NCI-H82 treated with DMSO at 0.1 percent for 48 hours (cell line): Measurements from ENCODE around the gene GIMAP4.
"Not testable (repeated sequence)": the region's sequence is repeated elsewhere in the genome, so short reads cannot be mapped to it uniquely, and the experiment has no call there.

Experiments used
- DNase-seq: peaks from one replicate; lab custom pipeline; 2025; ENCODE audit not compliant: unreplicated experiment; lab: John Stamatoyannopoulos, UW

Gene GIMAP4

DNA sequence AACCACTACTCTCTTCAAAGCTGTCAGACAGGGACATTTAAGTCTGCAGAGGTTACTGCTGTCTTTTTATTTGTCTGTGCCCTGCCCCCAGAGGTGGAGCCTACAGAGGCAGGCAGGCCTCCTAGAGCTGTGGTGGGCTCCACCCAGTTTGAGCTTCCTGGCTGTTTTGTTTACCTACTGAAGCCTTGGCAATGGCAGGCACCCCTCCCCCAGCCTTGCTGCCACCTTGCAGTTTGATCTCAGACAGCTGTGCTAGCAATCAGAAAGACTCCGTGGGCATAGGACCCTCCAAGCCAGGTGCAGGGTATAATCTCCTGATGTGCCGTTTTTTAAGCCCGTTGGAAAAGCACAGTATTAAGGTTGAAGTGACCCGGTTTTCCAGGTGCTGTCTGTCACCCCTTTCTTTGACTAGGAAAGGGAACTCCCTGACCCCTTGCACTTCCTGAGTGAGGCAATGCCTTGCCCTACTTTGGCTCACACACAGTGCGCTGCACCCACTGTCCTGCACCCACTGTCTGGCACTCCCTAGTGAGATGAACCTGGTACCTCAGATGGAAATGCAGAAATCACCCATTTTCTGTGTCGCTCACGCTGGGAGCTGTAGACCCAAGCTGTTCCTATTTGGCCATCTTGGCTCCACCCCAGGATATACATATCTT is 12.9 kb downstream of the GIMAP4 start:
- not testable (repeated sequence) for DNase-seq

DNA sequence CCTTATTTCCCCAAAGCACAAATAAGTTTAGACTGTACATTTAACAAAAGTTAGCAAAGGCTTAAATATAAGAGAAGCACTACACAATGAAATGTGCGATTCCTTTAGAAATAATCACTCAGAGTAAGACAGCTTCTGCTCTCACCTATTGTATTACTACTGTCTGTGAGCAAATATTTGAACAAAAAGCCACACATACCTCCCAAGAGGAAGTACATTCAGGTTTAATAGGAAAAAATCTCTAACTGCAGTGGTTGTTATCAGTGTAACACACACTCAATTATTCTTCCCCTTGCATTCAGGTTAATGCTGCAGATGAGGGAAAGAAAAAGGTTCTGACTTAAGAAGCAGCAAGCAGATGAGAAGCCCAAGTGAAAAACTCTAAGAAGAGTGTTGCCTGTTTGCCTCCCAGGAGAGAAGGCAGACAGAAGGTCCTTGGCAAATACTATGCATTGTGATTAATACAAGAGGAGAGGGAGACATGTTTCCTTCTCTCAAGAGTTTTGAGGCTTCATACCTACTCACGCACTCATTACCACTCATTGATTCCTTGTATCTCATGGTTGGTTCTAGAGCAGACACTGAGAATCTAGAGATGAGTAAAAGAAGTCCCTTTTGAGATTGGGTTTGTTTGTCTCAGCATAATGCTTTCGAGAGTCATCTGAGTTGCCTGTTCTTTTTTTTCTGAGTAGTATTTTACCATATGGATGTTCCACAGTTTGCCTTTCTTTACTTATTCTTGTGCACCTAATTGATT is 13.6 kb downstream of the GIMAP4 start:
- DNase-seq = no peak

DNA sequence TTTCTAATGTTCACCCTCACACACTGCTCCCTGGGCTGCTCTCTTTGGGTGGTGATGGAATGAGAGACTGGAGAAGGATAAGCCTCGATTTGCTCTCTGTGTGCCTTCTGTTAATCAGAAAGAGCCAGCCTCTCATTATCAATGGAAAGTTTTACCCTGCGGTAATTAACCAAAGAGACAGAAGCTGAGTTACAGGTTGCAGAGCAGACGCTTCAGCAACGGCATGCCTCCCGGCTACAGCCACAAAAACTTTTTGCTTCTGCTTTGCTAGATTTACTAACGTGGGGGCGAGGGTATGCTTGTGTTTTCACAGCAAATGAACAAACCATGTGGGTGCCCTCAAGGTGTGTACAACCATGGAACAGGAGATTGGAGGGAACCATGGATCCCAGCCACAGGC is 18.0 kb downstream of the GIMAP4 start:
- DNase-seq = no peak

DNA sequence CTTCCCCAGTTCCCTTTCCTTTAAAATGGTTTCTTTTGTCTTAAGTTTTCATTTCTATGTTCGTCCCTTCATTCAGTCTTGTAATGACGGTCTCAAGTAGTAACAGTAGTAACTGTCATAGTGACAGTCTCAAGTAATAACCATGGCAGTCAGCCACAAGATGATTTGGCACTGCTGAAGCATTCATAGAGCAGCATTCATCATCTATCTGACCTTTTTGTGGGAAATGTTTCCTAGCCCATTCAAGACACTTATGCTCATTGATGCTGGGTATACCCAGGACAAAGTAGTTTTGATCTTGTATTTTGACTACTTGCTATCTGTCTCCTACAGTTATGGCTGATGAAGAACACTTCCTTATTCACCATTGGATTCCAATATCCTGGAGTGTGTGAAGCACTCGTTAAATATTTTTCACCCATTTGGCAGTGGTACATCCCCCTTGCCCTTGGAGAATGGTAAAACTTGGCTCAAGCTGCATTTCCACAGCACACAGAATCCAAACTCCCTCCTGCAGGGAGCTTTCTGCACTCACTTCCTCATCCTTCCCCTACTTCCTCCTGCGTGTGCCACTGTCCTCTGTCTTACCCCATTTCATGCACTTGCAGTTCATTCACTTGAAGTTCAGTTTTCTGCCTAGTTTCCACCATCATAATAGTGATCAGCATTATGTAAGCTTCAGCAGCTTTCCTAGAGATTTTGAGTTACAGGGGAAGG is 19.0 kb downstream of the GIMAP4 start:
- DNase-seq = no peak

DNA sequence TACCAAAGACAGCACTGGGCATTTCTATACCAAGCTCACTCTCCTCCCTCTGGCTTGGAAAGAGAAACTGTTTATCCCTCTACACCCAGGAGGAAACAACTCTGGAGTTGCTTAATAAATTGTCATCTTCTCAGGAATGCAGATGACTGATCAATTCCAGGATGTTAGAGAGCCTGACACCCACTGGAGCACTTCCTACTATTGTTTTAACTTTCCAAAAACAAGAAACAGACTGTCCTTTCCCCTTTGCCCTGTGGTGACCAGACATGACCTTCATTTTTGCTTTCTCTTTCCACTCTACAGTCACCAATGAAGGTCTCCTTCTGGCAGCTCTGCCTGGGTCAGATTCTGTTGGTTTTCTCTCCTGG is 19.6 kb downstream of the GIMAP4 start:
- DNase-seq = no peak

DNA sequence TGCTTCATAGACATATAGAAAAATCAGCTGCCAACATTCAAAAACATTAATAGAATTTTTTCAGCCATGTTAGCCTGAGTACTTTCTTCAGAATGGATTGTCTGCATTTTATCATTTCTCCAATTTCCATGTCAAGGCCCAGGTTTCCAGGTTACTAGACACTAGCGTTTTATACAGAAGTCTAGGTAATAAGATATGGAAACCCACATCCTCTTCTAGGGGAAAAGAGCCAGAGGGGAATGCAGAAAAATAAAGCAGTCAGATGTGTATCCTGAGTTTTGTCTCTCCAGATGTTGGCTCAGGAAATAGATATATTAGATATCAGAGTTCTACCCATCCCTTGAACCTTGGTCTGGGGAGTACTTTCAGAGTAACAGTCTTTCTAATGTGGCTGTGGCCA is 20.4 kb downstream of the GIMAP4 start:
- DNase-seq = no peak

DNA sequence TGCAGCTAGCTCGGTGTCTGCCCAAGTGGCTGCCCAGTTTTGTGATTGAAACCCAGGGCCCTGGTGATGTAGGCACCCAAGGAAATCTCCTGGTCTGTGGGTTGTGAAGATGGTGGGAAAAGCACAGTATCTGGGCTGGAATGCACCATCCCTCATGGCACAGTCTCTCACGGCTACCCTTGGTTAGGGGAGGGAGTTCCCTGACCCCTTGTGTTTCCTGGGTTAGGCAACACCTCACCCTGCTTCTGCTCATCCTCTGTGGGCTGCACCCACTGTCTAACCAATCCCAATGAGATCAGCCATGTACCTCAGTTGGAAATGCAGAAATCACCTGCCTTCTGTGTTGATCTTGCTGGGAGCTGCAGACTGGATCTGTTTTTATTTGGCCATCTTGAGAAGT is 27.6 kb downstream of the GIMAP4 start:
- no peak for DNase-seq

DNA sequence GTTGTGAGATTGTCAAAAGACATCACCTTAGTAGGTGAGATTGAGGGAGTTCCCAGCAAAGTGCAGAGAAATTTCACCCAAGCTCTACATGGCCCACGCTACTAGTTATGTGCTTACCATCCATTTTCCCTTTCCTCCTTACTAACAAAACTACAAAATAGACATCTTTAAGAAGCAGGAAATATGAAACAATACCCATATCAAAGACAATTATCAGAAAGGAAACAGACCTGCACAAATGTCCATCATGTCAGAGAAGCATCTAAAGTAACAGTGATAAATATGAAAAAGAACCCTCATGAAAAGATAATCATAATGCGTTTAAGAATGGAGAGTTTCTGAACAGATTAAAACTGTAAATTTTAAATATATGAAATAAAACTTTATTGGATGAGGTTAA is 28.2 kb downstream of the GIMAP4 start:
- DNase-seq = no peak

DNA sequence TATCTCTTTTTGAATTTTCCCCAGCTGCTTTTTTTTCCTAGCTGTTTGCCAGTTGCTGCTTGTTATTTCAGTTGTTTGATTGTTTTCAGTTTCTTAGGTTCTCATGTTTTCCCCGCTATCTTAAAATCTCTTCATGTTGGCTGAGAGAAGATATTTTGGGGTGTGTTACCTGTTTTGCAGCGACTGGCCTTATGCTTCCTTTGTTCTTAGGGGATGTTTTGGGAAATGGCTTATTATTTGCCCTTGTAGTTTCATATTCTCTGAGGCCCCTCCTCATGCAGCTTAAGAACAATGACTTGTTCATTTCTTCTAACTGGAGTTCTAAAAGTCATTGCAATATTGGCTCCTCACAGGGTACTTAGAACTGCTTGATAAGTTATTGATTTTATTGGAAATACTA is 36.4 kb downstream of the GIMAP4 start:
- DNase-seq = not testable (repeated sequence)

DNA sequence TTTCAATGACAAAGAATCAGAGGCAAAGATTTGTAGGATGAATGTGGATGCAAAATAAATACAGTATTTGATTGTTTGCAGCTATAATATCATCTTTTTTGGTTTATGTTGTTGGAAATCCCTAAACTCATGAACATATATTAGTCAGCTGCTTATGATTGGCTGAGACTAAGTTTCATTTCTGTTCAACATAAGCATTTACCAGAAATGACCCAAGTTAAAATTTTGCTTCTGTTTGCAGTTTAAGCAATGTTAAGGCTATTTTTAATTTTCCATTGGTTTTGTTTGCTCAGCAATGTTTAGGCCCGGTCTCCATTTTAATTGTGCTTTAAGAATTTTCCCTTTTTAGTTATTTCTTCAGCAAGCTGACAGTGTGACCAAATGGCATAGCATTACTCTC is 43.0 kb downstream of the GIMAP4 start:
- DNase-seq = no peak

DNA sequence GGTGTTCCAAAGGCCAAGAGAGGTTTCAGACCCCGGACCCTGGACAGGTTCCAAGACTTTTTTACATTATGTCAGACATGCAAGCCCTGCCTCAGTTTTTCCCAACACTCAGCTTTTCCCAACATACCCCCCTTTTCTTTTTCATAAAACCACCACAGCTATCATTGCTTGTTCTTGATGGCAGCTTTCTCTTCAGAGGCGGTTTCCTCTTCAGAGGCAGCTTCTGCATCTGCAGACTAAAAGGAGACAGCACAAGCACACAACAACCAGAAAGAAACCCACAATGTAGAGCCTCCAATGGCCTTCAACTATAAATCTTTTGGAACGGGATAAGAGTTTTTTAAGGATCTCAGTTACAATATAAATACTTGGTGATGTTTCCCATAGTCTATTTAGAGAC is 45.7 kb downstream of the GIMAP4 start:
- DNase-seq = no peak

DNA sequence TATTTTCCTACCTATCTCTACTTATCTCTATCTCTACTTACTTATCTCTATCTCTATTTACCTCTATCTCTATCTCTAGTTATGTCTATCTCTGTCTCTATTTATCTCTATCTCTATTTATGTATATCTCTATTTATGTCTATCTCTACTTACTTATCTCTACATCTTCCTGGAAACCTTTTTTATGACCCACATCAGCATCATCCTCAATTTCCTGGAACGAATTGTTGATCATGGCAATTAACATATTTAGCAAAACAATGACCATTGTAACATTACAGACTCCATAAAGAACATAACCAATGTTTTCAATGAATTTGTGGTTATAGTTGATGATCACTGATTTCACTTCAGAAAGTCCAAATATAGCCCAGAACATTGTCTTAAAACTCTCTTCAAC is 46.7 kb downstream of the GIMAP4 start:
- no peak for DNase-seq

DNA sequence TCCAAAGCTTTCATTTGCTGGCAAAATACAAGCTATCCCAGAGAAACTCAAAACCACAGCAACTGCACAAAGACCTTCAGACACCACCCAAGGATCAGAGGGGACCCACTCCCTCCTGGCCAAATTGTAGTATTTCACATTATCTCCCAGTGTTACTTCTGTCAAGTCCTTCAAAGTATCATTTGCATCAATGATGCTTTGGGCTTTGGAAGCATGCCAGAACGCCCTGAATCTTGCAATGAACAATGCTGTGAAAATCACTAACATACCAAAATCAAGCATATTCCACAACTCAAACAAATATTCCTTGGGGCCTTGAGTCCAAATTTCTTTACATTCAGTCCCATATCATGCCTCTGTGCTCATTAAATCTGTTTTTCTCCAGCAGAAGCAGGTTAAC is 47.2 kb downstream of the GIMAP4 start:
- not testable (repeated sequence) for DNase-seq

DNA sequence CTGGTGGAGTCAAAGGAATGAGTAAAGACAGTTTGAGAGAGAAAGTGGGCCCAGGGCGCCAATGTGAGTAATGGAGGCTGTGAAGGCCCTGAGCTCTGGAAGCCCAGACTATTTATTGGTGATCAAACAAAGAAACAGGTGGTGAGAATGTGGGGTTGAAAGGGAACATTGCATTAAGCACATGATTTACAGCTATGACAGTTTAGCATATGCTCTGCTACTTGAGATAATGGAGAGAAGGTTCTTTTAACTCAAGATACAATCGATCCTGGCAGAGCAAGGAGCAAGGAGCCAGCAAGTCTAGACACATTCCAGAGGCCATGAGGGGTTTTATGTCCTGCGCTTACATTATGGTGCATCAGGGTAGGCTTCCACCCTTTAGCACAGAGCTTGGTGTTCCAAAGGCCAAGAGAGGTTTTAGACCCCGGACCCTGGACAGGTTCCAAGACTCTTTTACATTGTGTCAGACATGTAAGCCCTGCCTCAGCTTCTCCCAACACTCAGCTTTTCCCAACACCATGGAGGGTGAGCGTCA is 48.1 kb downstream of the GIMAP4 start:
- not testable (repeated sequence) for DNase-seq

DNA sequence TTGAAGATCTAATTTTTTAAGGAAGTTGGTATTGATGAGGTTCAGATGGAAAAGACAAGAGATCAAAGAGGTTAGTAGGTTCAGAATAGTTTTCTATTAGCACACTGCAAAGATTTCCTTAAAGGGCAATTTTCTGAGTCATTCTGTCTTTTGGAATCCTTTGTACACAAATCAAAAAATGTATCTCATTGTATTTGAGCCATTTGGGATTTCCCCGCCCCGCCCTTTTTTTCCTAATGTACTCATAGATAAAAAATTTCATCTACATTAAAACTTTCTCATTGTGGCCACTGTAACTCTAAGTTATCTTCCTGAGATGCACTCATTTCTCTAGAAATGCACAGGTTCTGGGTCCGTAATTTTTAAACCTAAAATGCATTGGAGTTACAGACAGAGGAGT is 52.9 kb downstream of the GIMAP4 start:
- DNase-seq = no peak

DNA sequence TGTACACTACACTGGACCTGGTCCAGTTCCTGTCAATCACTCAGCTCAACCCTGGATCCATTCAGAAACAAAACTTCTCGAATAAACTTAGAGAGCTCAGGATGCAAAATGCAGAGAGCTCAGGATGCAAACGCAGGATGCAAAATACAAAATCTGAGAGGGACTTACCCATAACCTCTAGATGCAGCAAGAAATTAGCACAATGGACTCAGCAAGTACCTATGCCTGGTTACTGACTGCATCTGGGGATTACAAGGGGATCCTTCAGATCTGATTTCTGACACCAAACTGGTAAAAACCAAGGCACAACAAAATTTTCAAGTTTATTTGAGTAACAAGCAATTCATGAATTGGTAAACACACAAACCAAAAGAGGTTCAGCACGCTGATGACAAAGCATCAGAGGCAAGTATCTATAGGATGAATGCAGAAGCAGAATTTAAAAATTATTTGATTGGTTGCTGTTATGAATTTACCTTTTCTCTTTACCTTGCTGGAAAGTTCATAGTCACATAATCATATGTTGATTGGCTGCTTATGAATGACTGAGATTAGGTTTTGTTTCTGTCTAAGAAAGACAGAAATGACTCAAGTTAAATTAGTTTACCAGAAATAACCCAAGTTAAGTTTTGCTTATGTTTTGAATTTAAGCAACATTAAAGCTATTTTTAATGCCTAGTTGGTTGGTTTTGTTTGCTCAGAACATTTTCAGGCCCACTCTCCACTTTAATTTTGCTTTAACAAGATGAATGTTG is 53.6 kb downstream of the GIMAP4 start:
- no peak for DNase-seq

DNA sequence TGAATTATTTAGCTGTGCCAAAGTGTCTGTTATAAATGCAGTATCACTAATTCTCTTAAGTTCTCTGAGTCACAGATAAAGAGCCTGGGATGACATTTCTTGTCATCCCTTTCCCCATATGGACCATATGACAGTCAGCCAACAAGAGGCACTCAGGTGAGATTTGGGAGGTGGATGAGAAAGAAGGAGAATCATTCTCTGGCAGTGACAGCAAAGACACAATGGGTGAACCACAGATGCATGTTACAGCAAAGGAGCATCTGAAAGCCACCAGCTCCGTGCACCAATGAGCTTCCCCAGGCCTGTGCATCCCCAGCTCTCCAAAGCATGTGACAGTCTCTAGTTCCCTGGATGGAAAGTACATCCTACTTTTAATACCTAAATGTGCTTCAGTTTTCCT is 54.2 kb downstream of the GIMAP4 start:
- DNase-seq = no peak
